H1 (cell line): ENCODE data around the gene CBL. TPM values are rescaled to one million over a fixed set of nuclear protein-coding genes. Genes with fewer than 3 reads are reported as not detected.

Source experiments
- ASH2L ChIP-seq: fragments of 200-600, 300-600 bp; sonication (generic); IDR thresholded peaks from one replicate; pipeline ENCODE4 v1.7.1; 2017; ENCODE audit warnings: low read length
- ATF3 ChIP-seq: IDR thresholded peaks from 2 replicates; pipeline ENCODE4 v1.6.1; 2011; ENCODE audit warnings: low read depth, mild to moderate bottlenecking, low read length; ENCODE audit not compliant: insufficient read depth
- PHF8 ChIP-seq: fragments of 200-600 bp; sonication (generic); conservative IDR thresholded peaks from 2 replicates; pipeline ENCODE4 v1.7.1; 2012; ENCODE audit warnings: low read depth, mild to moderate bottlenecking, inconsistent platforms, low read length, moderate library complexity
- POU5F1 ChIP-seq: IDR thresholded peaks from 2 replicates; pipeline ENCODE4 v1.6.1; 2011; ENCODE audit warnings: low read depth, mild to moderate bottlenecking, low read length, moderate library complexity
- RXRA ChIP-seq: IDR thresholded peaks from 2 replicates; pipeline ENCODE4 v1.6.1; 2011; ENCODE audit warnings: low read depth, mild to moderate bottlenecking, low read length, moderate library complexity; ENCODE audit not compliant: insufficient read depth
- polyA plus RNA-seq, 7 experiments: library from polyadenylated mRNA; depleted of rRNA in 3 of 7; stranded (reverse) in 5 of 7; unstranded in 2 of 7; fragments of >200 nt in 5 of 7; fragments of 200-250 nt in 2 of 7; gene quantifications; 1 replicate in 5 of 7; 2 replicates in 1 of 7; 4 replicates in 1 of 7; pipeline versions ENCODE4 v1.2.1 to v1.2.3, GENCODE V29; 2011 to 2013; ENCODE audit warnings: missing spikeins in 2 of 7, mixed read lengths in 2 of 7
- total RNA-seq: library from RNA; stranded (reverse); fragmentation: NEBNext Ultra II Directional; extraction: Animal tissue kit (Norgen Biotek cat#: 25700); gene quantifications from 2 replicates; pipeline ENCODE4 v1.2.1, GENCODE V29; 2021

CBL gene
- total and polyA plus RNA-seq, 2 of the 8 experiments (the other 6 are each of a cell fraction or from before 2014, with no cell fraction given): 23.1 to 57.8 TPM

- TF ChIP-seq ATF3: no peak
- no peak for TF ChIP-seq POU5F1
- no peak for TF ChIP-seq RXRA
- no peak for TF ChIP-seq ASH2L
- TF ChIP-seq PHF8: no peak
Observed at GRCh38 chr11:119262668-119263351, 56.7 kb downstream of the CBL start (continued).
